Kidney epithelial cell (primary cell): Measurements from ENCODE around the gene TTF1. TPM values are rescaled to one million over a fixed set of nuclear protein-coding genes. Genes with fewer than 3 reads are reported as not detected.

Experiments
- DNase-seq: peaks from one replicate; pipeline ENCODE4 v3.0.0-alpha.2; 2010; ENCODE audit warnings: low read depth
- H3K27me3 ChIP-seq: 2 replicates; pipeline ENCODE4 v1.6.0; 2011; ENCODE audit warnings: low read length; ENCODE audit not compliant: control insufficient read depth, insufficient read depth
- H3K36me3 ChIP-seq: 2 replicates; pipeline ENCODE4 v1.5.1; 2011; ENCODE audit warnings: low read length; ENCODE audit not compliant: control insufficient read depth, insufficient read depth
- H3K4me3 ChIP-seq: 2 replicates; pipeline ENCODE4 v1.5.1; 2011; ENCODE audit warnings: low read depth, mild to moderate bottlenecking, control low read depth, low read length
- total RNA-seq: library from RNA; depleted of rRNA; stranded (reverse); fragments of >200 nt; gene quantifications from 2 replicates; pipeline ENCODE4 v1.2.3, GENCODE V29; 2015
- TF ChIP-seq, protein P1 (sequence below): IDR thresholded peaks from 2 replicates; pipeline ENCODE4 v1.5.1; 2011; ENCODE audit warnings: mild to moderate bottlenecking, moderate library complexity, low read length, control low read depth, inconsistent platforms; ENCODE audit not compliant: insufficient read depth, poor library complexity, severe bottlenecking

The TTF1 gene
- total RNA-seq, 1 donor from 2014 or later = 11.5 TPM

GRCh38 chr9:132346177-132346576, 60.5 kb downstream of the TTF1 start:
- Histone ChIP-seq H3K4me3 (no peak overlapping the region), H3K36me3 (no peaks in the 10 kb centered on the region), H3K27me3 (no peaks in the 10 kb centered on the region)
- TF ChIP-seq, protein P1, sequence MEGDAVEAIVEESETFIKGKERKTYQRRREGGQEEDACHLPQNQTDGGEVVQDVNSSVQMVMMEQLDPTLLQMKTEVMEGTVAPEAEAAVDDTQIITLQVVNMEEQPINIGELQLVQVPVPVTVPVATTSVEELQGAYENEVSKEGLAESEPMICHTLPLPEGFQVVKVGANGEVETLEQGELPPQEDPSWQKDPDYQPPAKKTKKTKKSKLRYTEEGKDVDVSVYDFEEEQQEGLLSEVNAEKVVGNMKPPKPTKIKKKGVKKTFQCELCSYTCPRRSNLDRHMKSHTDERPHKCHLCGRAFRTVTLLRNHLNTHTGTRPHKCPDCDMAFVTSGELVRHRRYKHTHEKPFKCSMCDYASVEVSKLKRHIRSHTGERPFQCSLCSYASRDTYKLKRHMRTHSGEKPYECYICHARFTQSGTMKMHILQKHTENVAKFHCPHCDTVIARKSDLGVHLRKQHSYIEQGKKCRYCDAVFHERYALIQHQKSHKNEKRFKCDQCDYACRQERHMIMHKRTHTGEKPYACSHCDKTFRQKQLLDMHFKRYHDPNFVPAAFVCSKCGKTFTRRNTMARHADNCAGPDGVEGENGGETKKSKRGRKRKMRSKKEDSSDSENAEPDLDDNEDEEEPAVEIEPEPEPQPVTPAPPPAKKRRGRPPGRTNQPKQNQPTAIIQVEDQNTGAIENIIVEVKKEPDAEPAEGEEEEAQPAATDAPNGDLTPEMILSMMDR = no peak
- DNase-seq = no peak

- Histone ChIP-seq H3K27me3 (no peaks in the 10 kb centered on the region), H3K4me3 (no peak overlapping the region), H3K36me3 (no peaks in the 10 kb centered on the region)
- TF ChIP-seq, protein P1 = no peak
- no peak for DNase-seq
Measured at GRCh38 chr9:132341177-132341840, 65.3 kb downstream of the TTF1 start.

GRCh38 chr9:132334364-132334763, 72.3 kb downstream of the TTF1 start:
- no peaks in the 10 kb centered on the region for H3K27me3 ChIP-seq
- no peak for DNase-seq
- no peak overlapping the region for H3K4me3 ChIP-seq
- peaks cover 1% of the 10 kb centered on the region for H3K36me3 ChIP-seq
- TF ChIP-seq, protein P1 = no peak

DNA sequence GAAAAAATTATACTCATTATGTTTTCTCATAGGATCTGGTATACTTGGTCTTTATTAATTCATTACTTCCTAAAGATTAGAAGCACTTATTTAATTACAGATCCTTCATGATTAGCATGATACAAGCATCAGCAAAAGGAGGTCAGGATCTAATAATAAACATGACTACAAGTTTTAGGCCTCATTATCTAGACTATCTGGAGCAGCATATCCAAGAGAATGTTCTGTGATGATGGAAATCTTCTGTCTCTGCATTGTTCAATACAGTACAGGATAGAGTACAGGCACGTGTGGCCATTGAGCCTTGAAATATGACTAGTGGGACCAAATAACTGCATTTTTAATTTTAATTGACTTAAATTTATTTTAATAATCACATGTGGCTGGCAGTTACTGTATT, 73.1 kb downstream of the TTF1 start:
- no peaks in the 10 kb centered on the region for H3K27me3 ChIP-seq
- no peak overlapping the region for H3K4me3 ChIP-seq
- TF ChIP-seq, protein P1 = no peak
- no peak for DNase-seq
- H3K36me3 ChIP-seq = peaks cover 4% of the 10 kb centered on the region

- Histone ChIP-seq H3K4me3 (no peak overlapping the region), H3K27me3 (no peaks in the 10 kb centered on the region), H3K36me3 (peaks cover 4% of the 10 kb centered on the region)
- TF ChIP-seq, protein P1 = no peak
- no peak for DNase-seq
Measured at GRCh38 chr9:132328580-132328979, 78.1 kb downstream of the TTF1 start.

GRCh38 chr9:132327537-132327936, 79.1 kb downstream of the TTF1 start:
- TF ChIP-seq, protein P1 = no peak
- Histone ChIP-seq H3K27me3 (no peaks in the 10 kb centered on the region), H3K36me3 (peaks cover 4% of the 10 kb centered on the region), H3K4me3 (no peak overlapping the region)
- no peak for DNase-seq

Other genes starting within 250 kb of the TTF1 start
- 0.42 and 0.89 TPM in 2 replicates for gene NTNG2, start 244.8 kb downstream of the TTF1 start, total RNA-seq
- 44.2 and 46.0 TPM in 2 replicates for gene SETX, start 51.9 kb downstream of the TTF1 start, total RNA-seq
- 0.48 and 0.58 TPM in 2 replicates for gene CFAP77, start 3.4 kb upstream of the TTF1 start, total RNA-seq
- gene BARHL1, start 175.8 kb upstream of the TTF1 start, total RNA-seq = not detected in 2 replicates